Measurements from ENCODE around the gene RRAGA. TPM values are rescaled to one million over a fixed set of nuclear protein-coding genes. Genes with fewer than 3 reads are reported as not detected.

Gene RRAGA
- total and polyA plus RNA-seq, 9 of the 15 experiments (the other 6 are each of a cell fraction or from before 2014, with no cell fraction given): 6.0 to 44.7 (median 18.8) TPM

DNA sequence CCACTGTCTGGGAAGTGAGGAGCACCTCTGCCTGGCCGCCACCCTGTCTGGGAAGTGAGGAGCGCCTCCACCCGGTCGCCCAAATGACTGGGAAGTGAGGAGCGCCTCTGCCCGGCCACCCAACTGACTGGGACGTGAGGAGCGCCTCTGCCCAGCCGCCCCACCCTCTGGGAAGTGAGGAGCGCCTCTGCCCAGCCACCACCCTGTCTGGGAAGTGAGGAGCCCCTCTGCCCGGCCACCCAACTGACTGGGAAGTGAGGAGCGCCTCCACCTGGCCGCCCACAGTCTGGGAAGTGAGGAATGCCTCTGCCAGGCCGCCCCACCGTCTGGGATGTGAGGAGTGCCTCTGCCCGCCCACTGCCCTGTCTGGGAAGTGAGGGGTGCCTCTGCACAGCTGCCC, 49.1 kb upstream of the RRAGA start:
- WGBS (ENCODE audit: insufficient coverage, low coverage, missing lambda C conversion rate): 1% methylated on average over 12 of the region's 16 CpGs
- H3K27me3 ChIP-seq (ENCODE audit: control insufficient read depth in 2 of 2, insufficient read depth in 2 of 2, low read length in 2 of 2): no peaks in the 10 kb centered on the region; a peak in 1 of 5 replicates
- H3K4me3 ChIP-seq: no peak overlapping the region
- in situ Hi-C loops (cut with MboI) (no loop called here), intact Hi-C loops (cut with micrococcal nuclease) (no loop called here)
- no peak overlapping the region for H2AFZ ChIP-seq (ENCODE audit: low read depth, low read length)
- no peak for FAIRE-seq
- DNase-seq (ENCODE audit: extremely low read depth in 1 of 4, low spot score in 3 of 4): no peak
- ChIA-PET CTCF (ENCODE audit: low intra/inter-chr PET ratio) (no interaction called here), POLR2A (no interaction called here)
- H3K4me1 ChIP-seq (replicated peaks in 1 of 2; ENCODE audit: control insufficient read depth in 2 of 2, insufficient read depth in 2 of 2, low read length in 2 of 2): no peaks in the 10 kb centered on the region
- no peaks in the 10 kb centered on the region for H3K79me2 ChIP-seq (ENCODE audit: control insufficient read depth, insufficient read depth, low read length)
- H3K27ac ChIP-seq (ENCODE audit: extremely low read depth, low read depth, low read length): no peak overlapping the region
- no peak overlapping the region for H3K9ac ChIP-seq (ENCODE audit: insufficient read depth in 1 of 2, low read depth in 2 of 2, low read length in 2 of 2)
- H4K20me1 ChIP-seq (replicated peaks; ENCODE audit: control insufficient read depth, insufficient read depth, low read length): no peaks in the 10 kb centered on the region
- BruUV-seq (replicated peaks): no TSS peak
- no peaks in the 10 kb centered on the region for H3K9me3 ChIP-seq (replicated peaks; ENCODE audit: control insufficient read depth, insufficient read depth, low read depth, low read length)
- H3K4me2 ChIP-seq (ENCODE audit: insufficient read depth, low read length): no peak overlapping the region
- no peaks in the 10 kb centered on the region for H3K36me3 ChIP-seq (ENCODE audit: control insufficient read depth, insufficient read depth, low read length)
- no peak for ATAC-seq
- H3K9me1 ChIP-seq (ENCODE audit: control insufficient read depth, insufficient read depth, low read length): no peaks in the 10 kb centered on the region
- no peak for TF ChIP-seq NCOR1 (IDR thresholded peaks at IDR 0.05)
- TF ChIP-seq, protein P1, sequence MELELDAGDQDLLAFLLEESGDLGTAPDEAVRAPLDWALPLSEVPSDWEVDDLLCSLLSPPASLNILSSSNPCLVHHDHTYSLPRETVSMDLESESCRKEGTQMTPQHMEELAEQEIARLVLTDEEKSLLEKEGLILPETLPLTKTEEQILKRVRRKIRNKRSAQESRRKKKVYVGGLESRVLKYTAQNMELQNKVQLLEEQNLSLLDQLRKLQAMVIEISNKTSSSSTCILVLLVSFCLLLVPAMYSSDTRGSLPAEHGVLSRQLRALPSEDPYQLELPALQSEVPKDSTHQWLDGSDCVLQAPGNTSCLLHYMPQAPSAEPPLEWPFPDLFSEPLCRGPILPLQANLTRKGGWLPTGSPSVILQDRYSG (tag; conservative IDR thresholded peaks at IDR 0.05; ENCODE audit: low read depth): no peak
- TF ChIP-seq CCNT2 (IDR thresholded peaks at IDR 0.05; ENCODE audit: borderline replicate concordance, extremely low read depth, insufficient read length, low read depth, low read length): no peak
- TF ChIP-seq CHD1 (IDR thresholded peaks at IDR 0.05; ENCODE audit: low read length): no peak
- no peak for TF ChIP-seq FOSL1 (tag; conservative IDR thresholded peaks at IDR 0.05)
- TF ChIP-seq, protein P2, sequence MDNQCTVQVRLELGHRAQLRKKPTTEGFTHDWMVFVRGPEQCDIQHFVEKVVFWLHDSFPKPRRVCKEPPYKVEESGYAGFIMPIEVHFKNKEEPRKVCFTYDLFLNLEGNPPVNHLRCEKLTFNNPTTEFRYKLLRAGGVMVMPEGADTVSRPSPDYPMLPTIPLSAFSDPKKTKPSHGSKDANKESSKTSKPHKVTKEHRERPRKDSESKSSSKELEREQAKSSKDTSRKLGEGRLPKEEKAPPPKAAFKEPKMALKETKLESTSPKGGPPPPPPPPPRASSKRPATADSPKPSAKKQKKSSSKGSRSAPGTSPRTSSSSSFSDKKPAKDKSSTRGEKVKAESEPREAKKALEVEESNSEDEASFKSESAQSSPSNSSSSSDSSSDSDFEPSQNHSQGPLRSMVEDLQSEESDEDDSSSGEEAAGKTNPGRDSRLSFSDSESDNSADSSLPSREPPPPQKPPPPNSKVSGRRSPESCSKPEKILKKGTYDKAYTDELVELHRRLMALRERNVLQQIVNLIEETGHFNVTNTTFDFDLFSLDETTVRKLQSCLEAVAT (IDR thresholded peaks at IDR 0.05): no peak
- no peak for TF ChIP-seq ZNF57 (CRISPR knock-in tag; IDR thresholded peaks at IDR 0.05)
- TF ChIP-seq SIN3B (IDR thresholded peaks at IDR 0.05; ENCODE audit: low read depth): no peak
- TF ChIP-seq, protein P3, sequence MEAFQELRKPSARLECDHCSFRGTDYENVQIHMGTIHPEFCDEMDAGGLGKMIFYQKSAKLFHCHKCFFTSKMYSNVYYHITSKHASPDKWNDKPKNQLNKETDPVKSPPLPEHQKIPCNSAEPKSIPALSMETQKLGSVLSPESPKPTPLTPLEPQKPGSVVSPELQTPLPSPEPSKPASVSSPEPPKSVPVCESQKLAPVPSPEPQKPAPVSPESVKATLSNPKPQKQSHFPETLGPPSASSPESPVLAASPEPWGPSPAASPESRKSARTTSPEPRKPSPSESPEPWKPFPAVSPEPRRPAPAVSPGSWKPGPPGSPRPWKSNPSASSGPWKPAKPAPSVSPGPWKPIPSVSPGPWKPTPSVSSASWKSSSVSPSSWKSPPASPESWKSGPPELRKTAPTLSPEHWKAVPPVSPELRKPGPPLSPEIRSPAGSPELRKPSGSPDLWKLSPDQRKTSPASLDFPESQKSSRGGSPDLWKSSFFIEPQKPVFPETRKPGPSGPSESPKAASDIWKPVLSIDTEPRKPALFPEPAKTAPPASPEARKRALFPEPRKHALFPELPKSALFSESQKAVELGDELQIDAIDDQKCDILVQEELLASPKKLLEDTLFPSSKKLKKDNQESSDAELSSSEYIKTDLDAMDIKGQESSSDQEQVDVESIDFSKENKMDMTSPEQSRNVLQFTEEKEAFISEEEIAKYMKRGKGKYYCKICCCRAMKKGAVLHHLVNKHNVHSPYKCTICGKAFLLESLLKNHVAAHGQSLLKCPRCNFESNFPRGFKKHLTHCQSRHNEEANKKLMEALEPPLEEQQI (IDR thresholded peaks at IDR 0.05): no peak
- no peak for TF ChIP-seq HDAC2 (IDR thresholded peaks at IDR 0.05)
- TF ChIP-seq ZFP36 (IDR thresholded peaks at IDR 0.05; ENCODE audit: low read depth, low read length, partially characterized antibody): no peak
- TF ChIP-seq TAF7 (tag; IDR thresholded peaks at IDR 0.05): no peak
- TF ChIP-seq, protein P4, sequence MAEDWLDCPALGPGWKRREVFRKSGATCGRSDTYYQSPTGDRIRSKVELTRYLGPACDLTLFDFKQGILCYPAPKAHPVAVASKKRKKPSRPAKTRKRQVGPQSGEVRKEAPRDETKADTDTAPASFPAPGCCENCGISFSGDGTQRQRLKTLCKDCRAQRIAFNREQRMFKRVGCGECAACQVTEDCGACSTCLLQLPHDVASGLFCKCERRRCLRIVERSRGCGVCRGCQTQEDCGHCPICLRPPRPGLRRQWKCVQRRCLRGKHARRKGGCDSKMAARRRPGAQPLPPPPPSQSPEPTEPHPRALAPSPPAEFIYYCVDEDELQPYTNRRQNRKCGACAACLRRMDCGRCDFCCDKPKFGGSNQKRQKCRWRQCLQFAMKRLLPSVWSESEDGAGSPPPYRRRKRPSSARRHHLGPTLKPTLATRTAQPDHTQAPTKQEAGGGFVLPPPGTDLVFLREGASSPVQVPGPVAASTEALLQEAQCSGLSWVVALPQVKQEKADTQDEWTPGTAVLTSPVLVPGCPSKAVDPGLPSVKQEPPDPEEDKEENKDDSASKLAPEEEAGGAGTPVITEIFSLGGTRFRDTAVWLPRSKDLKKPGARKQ (CRISPR knock-in tag; IDR thresholded peaks at IDR 0.05): no peak
- no peak for TF ChIP-seq HDAC1 (IDR thresholded peaks at IDR 0.05)
- TF ChIP-seq THRAP3 (IDR thresholded peaks at IDR 0.05; ENCODE audit: borderline replicate concordance): no peak
- no peak for TF ChIP-seq ZNF3 (CRISPR knock-in tag; IDR thresholded peaks at IDR 0.05)
